GM19328 (cell line): ENCODE measurements around the gene CR2.
"Not testable (repeated sequence)": the region's sequence is repeated elsewhere in the genome, so short reads cannot be mapped to it uniquely, and the experiment has no call there.

Experiments used
- ATAC-seq: cut with Tn5 transposase; IDR thresholded peaks from one replicate; pipeline ENCODE4 v1.9.1; 2021; ENCODE audit warnings: mild to moderate bottlenecking, moderate library complexity; ENCODE audit not compliant: unreplicated experiment

Gene CR2

GRCh38 chr1:207503950-207504349, 49.8 kb downstream of the CR2 start:
- no peak for ATAC-seq

GRCh38 chr1:207504438-207504837, 50.3 kb downstream of the CR2 start:
- ATAC-seq = no peak

GRCh38 chr1:207510444-207510843, 56.3 kb downstream of the CR2 start:
- no peak for ATAC-seq

GRCh38 chr1:207514890-207515289, 60.8 kb downstream of the CR2 start:
- no peak for ATAC-seq

- no peak for ATAC-seq
Observed at GRCh38 chr1:207516729-207517128, 62.6 kb downstream of the CR2 start.

- ATAC-seq = no peak
Observed at GRCh38 chr1:207518608-207519236, 64.6 kb downstream of the CR2 start.

GRCh38 chr1:207519505-207520399, 65.6 kb downstream of the CR2 start:
- no peak for ATAC-seq

GRCh38 chr1:207520400-207521345, 66.5 kb downstream of the CR2 start:
- not testable (repeated sequence) for ATAC-seq

GRCh38 chr1:207525239-207525638, 71.1 kb downstream of the CR2 start:
- ATAC-seq = not testable (repeated sequence)

GRCh38 chr1:207528401-207528800, 74.3 kb downstream of the CR2 start:
- not testable (repeated sequence) for ATAC-seq

GRCh38 chr1:207536263-207536662, 82.1 kb downstream of the CR2 start:
- not testable (repeated sequence) for ATAC-seq
